ENCODE data around the gene MAST3. TPM values are rescaled to one million over a fixed set of nuclear protein-coding genes. Genes with fewer than 3 reads are reported as not detected.
A peak's percentile ranks its signal among the peaks of the same experiment; 100 is the strongest.

Gene MAST3
- polyA plus RNA-seq, 1 experiment: 2.8 TPM

DNA sequence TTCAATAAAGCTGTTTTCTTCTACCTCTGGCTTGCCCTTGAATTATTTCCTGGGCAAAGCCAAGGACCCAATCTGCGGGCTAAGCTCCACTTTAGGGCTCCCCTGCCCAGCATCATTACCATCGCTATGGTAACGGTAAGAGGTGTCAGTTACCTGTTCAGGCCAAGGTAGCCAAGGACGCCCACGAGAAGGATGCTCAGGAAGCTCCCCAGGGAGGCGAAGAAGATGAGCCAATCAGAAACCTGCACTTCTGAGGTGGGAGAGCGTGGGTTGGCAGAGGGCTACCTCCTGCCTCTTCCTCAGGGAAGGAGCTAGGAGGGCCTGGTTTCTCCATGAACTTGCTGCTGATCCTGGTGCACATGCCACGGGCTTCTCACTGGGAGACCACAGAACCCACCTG, 35.5 kb upstream of the MAST3 start:
- CTCF ChIA-PET: interaction anchor here (1.0 to 8.4 kb wide), 5 partner anchors 9 to 217 kb away, joined by 3 to 120 read pairs (median 3); partner anchors contain the start of gene ARRDC2
- Histone ChIP-seq H3K27me3 (ENCODE audit: control insufficient read depth, insufficient read depth, low read length) (no peaks in the 10 kb centered on the region; the same call in 1 of the 2 replicates), H3K4me3 (ENCODE audit: low read depth, low read length) (no peak overlapping the region), H3K36me3 (ENCODE audit: control insufficient read depth, insufficient read depth, low read length) (no peaks in the 10 kb centered on the region)
- no peak for DNase-seq (ENCODE audit: low read depth)
- TF ChIP-seq CTCF (IDR thresholded peaks at IDR 0.05; ENCODE audit: insufficient read depth, low read depth, low read length): no peak
- POLR2A ChIA-PET: no interaction called here

DNA sequence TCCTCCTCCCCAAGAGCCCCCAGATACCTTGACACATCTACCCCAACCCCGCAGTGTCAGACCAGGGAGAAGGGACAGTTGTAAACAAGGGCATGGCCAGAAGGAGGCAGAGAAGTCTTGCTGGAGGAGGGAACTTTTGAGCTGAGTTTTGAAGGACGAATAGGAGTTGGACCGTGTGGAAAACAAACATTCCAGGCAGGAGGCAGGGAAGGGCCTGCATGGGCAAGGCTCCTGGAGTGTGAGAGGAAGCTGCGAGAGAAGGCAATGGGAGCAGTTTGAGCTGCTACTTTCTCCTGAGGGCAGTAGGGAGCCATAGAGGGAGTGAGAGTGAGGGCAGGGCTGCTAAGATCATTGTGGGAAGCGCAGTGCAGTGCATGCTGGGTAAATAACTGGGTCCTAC, 34.1 kb upstream of the MAST3 start:
- Histone ChIP-seq H3K27me3 (ENCODE audit: control insufficient read depth, insufficient read depth, low read length) (no peaks in the 10 kb centered on the region; the same call in 1 of the 2 replicates), H3K36me3 (ENCODE audit: control insufficient read depth, insufficient read depth, low read length) (no peaks in the 10 kb centered on the region), H3K4me3 (ENCODE audit: low read depth, low read length) (no peak overlapping the region)
- no peak for DNase-seq (ENCODE audit: low read depth)
- CTCF ChIA-PET: interaction anchor here (1.5 kb wide), 1 partner anchor 56 kb away, joined by 4 read pairs; no protein-coding TSS in a partner anchor
- TF ChIP-seq CTCF (IDR thresholded peaks at IDR 0.05; ENCODE audit: insufficient read depth, low read depth, low read length): 0 out of 2 replicates have a peak, but pooled peaks have one; percentile 16
- POLR2A ChIA-PET: no interaction called here

DNA sequence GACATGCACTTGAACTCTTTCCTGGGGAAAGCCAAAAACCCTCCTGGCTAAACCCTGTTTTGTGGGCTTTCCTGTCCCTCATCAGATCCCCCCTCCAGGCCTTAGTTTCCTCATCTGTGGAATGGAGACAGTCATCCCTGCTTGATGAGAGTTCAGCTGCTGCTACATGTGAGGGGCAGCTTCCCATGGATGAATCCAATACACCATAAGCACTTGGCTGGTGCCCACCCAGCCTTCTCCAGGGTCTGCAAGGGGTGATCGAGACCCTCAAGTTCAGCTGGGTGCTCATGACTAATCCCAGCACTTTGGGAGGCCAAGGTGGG, 32.4 kb upstream of the MAST3 start:
- POLR2A ChIA-PET: no interaction called here
- CTCF ChIA-PET: interaction anchor here (0.7 to 1.6 kb wide), 2 partner anchors 58 to 68 kb away, joined by 3 to 4 read pairs; no protein-coding TSS in a partner anchor
- DNase-seq (ENCODE audit: low read depth): no peak
- Histone ChIP-seq H3K4me3 (ENCODE audit: low read depth, low read length) (no peak overlapping the region), H3K27me3 (ENCODE audit: control insufficient read depth, insufficient read depth, low read length) (no peaks in the 10 kb centered on the region; the same call in 1 of the 2 replicates), H3K36me3 (ENCODE audit: control insufficient read depth, insufficient read depth, low read length) (no peaks in the 10 kb centered on the region)
- TF ChIP-seq CTCF (IDR thresholded peaks at IDR 0.05; ENCODE audit: insufficient read depth, low read depth, low read length): no peak

GRCh38 chr19:18068395-18068794, 29.2 kb upstream of the MAST3 start:
- DNase-seq (ENCODE audit: low read depth): no peak
- Histone ChIP-seq H3K36me3 (ENCODE audit: control insufficient read depth, insufficient read depth, low read length) (no peaks in the 10 kb centered on the region), H3K27me3 (ENCODE audit: control insufficient read depth, insufficient read depth, low read length) (no peaks in the 10 kb centered on the region), H3K4me3 (ENCODE audit: low read depth, low read length) (no peak overlapping the region)
- no peak for TF ChIP-seq CTCF (IDR thresholded peaks at IDR 0.05; ENCODE audit: insufficient read depth, low read depth, low read length)
- ChIA-PET CTCF (interaction anchor here (1.6 kb wide), 1 partner anchor 9 kb away, joined by 5 read pairs; no protein-coding TSS in a partner anchor), POLR2A (no interaction called here)

GRCh38 chr19:18069383-18069782, 28.2 kb upstream of the MAST3 start:
- no peak for DNase-seq (ENCODE audit: low read depth)

More at GRCh38 chr19:18069383-18069782, 28.2 kb upstream of the MAST3 start:
- Histone ChIP-seq H3K27me3 (ENCODE audit: control insufficient read depth, insufficient read depth, low read length) (no peaks in the 10 kb centered on the region), H3K4me3 (ENCODE audit: low read depth, low read length) (no peak overlapping the region), H3K36me3 (ENCODE audit: control insufficient read depth, insufficient read depth, low read length) (no peaks in the 10 kb centered on the region)
- no peak for TF ChIP-seq CTCF (IDR thresholded peaks at IDR 0.05; ENCODE audit: insufficient read depth, low read depth, low read length)
- CTCF ChIA-PET: interaction anchor here (1.0 kb wide), 1 partner anchor 12 kb away, joined by 3 read pairs; no protein-coding TSS in a partner anchor
- POLR2A ChIA-PET: no interaction called here
